Raji (cell line): ENCODE results near the gene SETD2.

Source experiments
- POLR2A ChIP-seq: IDR thresholded peaks from 2 replicates; pipeline ENCODE4 v1.6.1; 2011; ENCODE audit warnings: low read depth, low read length, control low read depth; ENCODE audit not compliant: insufficient read depth

SETD2 gene

DNA sequence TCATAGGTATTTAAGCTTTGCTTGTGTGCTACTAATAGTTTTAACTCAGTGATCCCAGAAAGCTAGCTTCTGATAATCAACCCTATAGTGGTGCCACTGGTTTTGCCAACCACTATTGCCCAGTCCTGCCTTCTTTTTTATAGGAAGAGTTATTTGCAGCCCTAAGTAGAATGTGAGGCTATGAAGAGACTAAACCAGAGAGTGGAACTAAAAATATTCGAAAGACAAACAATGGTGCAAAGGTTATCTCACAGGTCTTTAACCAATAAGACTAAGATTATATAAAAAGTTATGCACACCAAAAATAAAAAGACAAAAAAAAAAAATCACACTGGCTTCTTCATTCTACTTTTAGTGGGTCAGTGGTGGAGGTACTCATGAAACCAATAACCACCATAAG, 98.9 kb downstream of the SETD2 start:
- no peak for TF ChIP-seq POLR2A

DNA sequence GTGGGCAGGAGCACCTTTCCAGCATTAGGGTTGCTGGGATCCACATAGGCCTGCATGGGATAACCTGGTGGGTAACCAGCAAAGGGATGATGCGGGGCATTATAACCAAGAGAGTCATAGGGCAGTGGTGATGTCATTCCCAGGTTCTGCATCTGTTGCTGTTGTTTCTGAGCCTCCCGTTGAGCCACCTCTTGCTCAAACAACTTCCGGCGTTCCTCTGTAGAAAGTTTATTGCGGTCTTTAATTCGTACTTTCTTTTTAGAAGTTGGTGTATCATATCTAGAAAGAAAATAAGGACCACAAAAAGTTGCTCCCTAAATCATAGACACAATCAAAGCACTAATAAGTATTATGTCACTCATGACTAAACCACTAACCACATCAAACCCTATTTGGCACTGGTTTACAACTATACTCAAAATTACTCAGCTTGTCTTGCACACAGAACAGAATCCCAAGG, 106.7 kb downstream of the SETD2 start:
- TF ChIP-seq POLR2A: no peak

DNA sequence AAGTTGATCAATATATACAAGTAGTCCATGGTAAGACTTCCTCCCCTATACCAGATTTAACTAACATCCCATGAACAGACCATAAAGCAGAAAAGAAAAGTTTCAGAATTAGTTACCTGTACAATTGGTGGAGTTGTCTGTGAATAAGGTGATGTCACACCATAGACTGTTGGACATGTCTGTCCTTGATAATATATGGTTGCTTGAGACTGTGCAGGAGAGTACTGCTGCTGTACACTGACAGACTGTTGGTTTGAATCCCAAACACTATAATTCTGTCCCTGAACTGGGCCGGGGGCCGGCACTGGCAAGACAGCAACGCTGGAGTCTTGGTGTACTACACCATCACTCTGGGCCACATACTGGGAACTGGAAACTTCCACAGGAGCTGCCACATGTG, 107.2 kb downstream of the SETD2 start:
- TF ChIP-seq POLR2A: no peak

DNA sequence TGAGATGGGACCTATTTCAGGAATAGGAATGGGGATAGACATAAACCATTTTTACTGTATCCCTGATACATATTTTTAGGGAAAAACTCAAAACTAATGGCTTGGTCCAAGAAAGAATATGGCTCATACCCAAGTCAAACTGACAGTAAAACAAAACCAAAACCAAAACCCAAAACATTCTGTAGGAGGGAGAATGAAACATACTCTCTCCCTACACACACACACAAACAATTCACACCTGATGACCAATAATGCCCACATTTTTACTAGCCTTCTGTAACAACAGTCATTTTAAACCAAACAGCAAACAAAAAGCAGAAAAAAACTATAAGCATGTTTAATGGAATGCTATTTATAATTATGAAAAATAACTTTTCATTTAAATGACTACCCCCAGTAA, 109.5 kb downstream of the SETD2 start:
- TF ChIP-seq POLR2A: no peak

DNA sequence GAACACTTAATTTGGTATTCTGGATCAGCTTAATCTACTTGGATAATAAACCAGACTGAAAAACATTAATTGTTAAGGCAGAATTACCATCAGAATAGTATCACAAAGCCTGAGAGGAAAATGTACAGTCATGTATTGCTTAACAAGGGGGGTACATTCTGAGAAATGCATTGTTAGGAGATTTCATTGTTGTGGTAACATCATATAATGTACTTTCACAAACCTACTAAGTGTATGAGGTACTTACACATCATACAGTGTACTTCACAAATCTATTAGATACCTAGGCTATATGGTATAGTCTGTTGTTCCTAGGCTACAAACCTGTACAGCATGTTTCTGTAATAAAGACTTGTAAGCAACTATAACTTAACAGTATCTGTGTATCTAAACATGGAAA, 116.2 kb downstream of the SETD2 start:
- TF ChIP-seq POLR2A: no peak

DNA sequence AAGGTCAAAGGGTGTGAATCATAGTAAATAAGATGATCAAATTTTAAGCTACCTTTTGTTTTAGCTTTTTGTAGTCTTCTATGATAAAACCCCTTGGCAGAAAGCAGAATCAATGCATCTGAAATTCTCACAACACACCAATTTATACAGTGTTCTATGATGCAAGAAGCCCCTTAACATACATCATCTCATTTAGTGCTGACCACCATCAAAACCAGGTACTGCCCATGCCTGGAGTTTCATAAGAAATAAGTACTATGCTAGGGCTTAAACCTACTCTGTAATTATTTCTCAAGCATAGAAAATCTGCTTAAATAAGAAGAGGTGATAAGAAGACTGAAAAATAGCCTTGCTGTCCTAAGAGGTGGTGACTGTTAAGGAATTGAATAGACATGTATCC, 116.8 kb downstream of the SETD2 start:
- no peak for TF ChIP-seq POLR2A

DNA sequence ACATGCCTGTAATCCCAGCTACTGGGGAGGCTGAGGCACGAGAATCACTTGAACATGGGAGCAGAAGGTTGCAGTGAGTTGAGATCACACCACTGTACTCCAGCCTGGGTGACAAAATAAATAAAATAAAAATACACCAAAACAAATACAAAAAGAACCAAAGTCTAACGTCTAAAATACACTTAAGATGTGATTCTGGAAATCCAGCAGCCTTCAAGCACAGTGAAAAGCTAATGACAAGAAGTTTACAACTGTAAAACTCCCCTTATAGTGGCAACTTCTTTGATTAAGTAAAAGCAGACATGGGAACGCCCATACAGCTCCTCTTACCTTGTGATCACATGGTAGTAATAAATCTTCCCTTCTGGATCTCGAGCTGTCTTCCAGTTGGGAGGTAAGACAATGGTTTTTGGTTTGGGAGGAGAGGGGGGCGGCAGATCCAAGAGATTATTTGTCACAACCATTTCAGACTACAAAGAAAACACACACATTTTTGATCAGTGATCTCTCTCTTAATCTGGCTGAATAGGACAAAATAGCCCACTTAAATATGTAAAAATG, 121.6 kb downstream of the SETD2 start:
- TF ChIP-seq POLR2A: no peak

DNA sequence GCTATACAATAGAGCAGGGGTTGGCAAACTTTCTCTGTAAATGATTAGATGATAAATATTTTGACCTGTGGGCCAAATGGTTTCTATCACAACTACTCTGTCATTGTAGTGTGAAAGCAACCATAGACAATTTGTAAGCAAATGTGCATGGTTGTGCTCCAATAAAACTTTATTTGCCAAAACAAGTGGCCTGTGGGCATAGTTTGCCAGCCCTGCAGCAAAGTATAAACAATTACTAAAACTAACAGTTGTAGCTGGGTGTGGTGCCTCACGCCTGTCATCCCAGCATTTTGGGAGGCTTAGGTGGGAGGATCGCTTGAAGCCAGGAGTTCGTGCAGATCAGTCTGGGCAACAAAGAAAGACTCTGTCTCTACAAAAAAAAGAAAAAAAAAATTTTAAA, 122.8 kb downstream of the SETD2 start:
- TF ChIP-seq POLR2A: no peak

DNA sequence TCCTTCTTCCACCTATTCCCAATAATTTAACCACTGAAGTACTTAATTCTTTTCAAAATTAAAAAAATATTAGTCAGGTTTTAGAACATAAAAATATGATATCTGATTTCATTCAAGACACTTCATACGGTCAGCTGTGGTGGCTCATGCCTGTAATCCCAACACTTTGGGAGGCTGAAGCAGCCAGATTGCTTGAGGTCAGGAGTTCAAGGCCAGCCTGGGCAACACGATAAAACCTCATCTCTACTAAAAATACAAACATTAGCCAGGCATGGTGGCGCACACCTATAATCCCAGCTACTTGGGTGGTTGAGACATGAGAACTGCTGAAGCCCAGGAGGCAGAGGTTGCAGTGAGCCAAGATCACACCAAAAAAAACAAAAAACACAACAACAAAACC, 127.8 kb downstream of the SETD2 start:
- TF ChIP-seq POLR2A: no peak

DNA sequence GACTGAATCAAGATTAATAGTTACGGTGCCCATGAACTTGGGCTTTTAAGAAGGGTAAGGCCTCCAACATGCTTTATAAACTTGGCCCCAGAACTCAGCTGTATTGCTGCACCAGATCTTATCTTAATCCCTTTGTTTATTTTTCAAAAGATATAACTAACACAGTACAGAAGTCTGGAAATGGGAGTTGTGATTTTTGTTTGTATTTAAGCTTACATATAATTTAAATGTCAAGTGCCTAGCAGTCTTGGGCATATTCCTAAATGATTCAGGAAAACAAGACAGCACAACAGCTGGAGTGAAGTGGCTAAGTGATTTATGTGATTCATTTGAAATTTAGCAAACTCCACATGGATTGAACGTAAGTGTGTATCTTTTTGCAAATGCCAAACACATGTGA, 128.3 kb downstream of the SETD2 start:
- no peak for TF ChIP-seq POLR2A

DNA sequence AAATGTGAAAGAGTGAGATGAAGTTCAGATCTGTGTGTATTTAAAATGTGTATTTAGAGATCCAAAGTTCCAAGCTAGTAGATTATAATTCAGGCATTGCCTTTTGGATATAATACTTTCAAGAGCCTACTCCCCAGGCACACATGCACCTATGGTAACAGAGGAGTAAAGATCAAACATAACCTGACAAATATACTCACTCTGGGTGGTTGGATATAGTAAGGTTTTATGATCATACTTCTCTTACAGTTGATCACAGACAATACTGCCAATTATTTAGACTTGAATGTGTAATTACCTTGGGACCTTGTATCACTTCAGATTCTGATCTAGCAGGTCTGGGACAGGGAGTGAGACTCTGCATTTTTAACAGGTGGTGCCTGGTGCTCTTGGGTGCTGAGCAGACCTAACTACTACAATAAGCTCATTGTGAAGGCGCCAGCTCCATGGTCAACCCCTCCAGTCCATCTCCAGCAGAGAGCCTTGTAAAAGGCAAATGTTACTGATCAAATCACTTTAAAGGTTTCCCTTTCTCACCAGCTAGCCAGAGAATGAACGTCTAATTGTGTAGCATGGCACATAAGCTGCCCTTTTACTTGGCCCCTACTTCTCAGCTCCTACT, 128.9 kb downstream of the SETD2 start:
- TF ChIP-seq POLR2A: no peak

DNA sequence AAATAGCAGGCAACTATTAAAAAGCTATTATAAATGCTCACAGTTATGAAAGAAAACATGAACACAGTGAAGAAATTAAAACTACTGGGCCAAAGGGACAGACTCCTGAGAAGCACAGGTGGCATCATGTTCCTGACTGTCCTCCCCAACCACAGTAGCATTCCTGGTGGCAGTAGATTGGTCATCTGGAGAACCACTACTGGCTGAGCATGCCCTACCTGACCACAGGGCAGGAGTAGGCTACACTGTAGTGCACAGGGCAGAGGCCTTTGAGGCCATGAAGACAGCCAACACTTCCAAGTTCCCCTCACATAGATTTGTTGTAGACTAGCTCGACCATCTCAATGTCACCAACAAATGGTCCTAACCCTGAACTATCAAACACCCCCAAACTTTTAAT, 135.2 kb downstream of the SETD2 start:
- TF ChIP-seq POLR2A: no peak

DNA sequence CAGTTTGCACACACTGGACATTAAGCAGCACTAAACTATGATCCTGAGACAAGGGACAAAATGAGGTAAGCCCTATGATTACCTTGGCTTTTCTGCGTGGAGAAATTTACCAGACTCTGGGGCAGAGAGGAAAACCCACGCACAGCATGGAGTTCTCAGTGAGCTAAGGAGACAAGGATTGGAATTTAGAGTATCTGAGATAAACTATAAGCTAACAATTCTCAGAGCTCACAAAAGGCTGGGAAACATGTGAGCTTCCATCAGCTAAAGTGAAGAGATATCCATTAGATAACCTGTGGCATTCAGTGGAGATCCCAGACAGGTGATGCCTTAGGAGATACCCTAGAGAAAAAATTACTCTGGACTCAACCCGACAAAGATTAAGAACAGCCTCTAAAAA, 135.8 kb downstream of the SETD2 start:
- no peak for TF ChIP-seq POLR2A

DNA sequence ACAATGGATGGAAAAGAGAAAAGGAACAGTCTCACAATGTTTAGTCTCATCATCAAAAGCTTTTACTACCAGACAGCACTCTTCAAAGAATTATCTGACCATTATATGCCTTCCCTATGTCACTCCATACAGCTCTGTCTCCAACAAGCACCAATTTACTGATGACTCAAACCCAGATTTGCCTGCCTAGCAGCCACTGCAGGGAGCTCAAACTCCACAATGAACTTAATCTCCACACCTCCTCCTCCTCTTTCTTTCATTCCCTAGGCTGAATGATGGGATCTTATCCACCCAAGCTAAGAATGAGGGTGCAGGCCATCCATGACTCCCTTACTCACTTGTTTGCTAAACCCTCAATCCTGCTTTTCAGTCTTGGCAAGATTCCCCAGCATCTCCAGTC, 139.0 kb downstream of the SETD2 start:
- TF ChIP-seq POLR2A: no peak

DNA sequence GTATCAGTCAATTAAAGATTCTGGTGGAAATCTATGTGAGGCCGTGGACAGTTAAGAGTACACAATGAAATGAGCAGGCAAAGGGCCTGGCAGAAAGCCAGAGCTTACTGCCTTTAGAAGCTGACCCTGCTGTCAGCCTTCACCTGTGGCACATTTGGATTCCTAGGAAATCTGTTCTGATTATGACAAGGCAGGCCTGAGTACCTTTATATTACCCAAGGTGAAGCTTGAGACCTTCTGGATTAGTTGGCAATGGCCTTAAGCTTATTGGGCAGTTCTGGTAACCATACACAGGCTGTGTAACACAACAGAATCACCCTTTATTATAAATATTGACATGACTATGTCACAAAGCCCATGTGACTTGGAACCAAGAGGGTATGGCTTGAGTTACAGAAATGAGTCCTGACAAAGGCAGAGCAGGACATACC, 141.3 kb downstream of the SETD2 start:
- TF ChIP-seq POLR2A: no peak

DNA sequence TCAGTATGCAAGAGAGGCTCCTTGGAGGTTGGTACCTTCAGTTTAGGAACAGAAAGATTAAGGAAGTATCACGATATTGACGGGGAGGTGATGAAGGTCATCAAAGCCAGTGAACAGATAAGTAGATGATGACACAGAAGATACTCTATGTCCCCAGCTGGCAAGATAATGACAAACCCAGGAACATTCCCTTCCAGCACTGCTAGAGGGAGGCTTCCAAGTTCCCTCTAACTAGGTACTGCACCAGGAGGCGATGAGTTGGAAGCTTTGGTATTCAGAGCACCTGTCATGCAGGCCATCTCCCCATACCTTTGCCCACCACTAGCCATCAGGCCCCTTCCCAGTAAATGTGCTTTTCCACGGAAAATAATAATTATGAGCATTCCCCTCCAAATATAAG, 143.6 kb downstream of the SETD2 start:
- no peak for TF ChIP-seq POLR2A

DNA sequence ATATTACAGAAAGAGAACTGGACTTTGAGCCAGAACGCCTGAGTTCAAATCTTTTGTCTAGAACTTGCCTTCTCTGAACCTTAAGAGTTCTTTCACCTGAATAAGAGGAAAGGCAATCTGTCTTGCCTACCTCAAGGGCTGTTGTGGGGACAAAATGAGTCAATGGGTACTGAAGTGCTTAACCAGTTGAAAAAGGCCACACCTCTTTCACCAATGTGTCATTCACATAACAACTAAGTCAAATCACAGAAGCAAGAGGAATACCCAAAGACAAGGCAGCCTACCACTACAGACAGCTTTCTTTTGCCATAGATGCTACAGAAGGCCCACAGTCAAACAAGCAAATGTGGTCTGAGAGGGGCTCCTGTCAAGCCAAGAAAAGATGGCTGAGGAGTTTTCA, 144.7 kb downstream of the SETD2 start:
- no peak for TF ChIP-seq POLR2A
